ENCODE data around the gene WDR72. TPM values are rescaled to one million over a fixed set of nuclear protein-coding genes. Genes with fewer than 3 reads are reported as not detected.

WDR72 gene
- total RNA-seq, 2 donors from 2014 or later, result 0.08 to 0.42 TPM

DNA sequence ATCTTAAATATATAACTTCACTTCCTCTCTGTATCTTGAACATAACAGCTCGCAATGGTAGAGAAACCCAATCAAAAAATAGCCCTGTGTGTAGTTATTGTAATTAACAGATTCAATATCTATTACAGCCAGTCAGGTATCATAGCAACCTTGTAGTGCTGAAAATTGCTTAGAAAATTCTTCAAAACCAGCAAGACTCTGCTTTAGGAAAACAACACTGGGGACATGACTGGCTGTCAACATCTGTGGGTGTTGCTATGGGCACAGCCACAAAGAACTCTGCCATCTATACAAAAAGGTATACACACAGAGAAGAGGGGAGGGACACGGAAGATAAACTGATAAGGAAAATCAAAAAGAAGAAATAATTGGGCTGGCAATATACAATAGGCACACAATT, 101.2 kb downstream of the WDR72 start:
- intact Hi-C loops (cut with DNase I), result loop anchor here (5.0 to 10.0 kb wide), 2 partner anchors 63 to 876 kb away; no protein-coding TSS in a partner anchor
- H3K27ac ChIP-seq, result no peak overlapping the region
- H3K27me3 ChIP-seq, result no peaks in the 10 kb centered on the region
- no peak overlapping the region for H3K9ac ChIP-seq (ENCODE audit: low read depth in 2 of 2, low read length in 2 of 2)
- no peaks in the 10 kb centered on the region for H3K4me1 ChIP-seq
- no peak overlapping the region for H3K4me3 ChIP-seq
- TF ChIP-seq, protein P1, sequence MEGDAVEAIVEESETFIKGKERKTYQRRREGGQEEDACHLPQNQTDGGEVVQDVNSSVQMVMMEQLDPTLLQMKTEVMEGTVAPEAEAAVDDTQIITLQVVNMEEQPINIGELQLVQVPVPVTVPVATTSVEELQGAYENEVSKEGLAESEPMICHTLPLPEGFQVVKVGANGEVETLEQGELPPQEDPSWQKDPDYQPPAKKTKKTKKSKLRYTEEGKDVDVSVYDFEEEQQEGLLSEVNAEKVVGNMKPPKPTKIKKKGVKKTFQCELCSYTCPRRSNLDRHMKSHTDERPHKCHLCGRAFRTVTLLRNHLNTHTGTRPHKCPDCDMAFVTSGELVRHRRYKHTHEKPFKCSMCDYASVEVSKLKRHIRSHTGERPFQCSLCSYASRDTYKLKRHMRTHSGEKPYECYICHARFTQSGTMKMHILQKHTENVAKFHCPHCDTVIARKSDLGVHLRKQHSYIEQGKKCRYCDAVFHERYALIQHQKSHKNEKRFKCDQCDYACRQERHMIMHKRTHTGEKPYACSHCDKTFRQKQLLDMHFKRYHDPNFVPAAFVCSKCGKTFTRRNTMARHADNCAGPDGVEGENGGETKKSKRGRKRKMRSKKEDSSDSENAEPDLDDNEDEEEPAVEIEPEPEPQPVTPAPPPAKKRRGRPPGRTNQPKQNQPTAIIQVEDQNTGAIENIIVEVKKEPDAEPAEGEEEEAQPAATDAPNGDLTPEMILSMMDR (IDR thresholded peaks at IDR 0.05), result no peak
- no peak for DNase-seq
- H3K9me3 ChIP-seq, result no peaks in the 10 kb centered on the region
- H3K36me3 ChIP-seq, result no peaks in the 10 kb centered on the region

- intact Hi-C loops (cut with DNase I), result no loop called here
- TF ChIP-seq, protein P1 (IDR thresholded peaks at IDR 0.05), result no peak
- Histone ChIP-seq H3K4me1 (no peaks in the 10 kb centered on the region), H3K9me3 (no peaks in the 10 kb centered on the region), H3K36me3 (no peaks in the 10 kb centered on the region), H3K4me3 (no peak overlapping the region), H3K27ac (no peak overlapping the region), H3K9ac (ENCODE audit: low read depth in 2 of 2, low read length in 2 of 2) (no peak overlapping the region), H3K27me3 (no peaks in the 10 kb centered on the region)
- DNase-seq, result no peak
Observed at GRCh38 chr15:53648934-53649333, 110.5 kb downstream of the WDR72 start.

DNA sequence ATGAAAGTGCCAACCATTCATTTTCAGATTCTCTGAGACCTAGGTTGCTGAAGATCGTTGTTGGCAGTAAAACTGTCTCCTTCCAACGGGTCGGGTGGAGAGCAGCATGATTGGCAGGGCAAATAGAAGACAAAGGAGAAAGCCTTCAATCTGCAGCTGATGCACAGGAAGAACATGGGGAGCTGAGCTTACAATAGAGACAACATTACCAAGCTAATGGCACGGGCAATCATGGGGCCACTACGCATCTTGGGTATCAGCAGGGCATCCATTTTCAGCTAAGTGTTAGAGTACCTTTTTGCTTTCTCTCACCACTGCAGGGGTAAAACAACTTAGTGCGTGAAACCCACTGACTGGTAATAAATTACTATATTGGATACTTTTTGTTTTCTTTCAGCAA, 114.8 kb downstream of the WDR72 start:
- Histone ChIP-seq H3K27ac (no peak overlapping the region), H3K27me3 (no peaks in the 10 kb centered on the region), H3K9me3 (no peaks in the 10 kb centered on the region), H3K4me1 (no peaks in the 10 kb centered on the region), H3K4me3 (no peak overlapping the region), H3K9ac (ENCODE audit: low read depth in 2 of 2, low read length in 2 of 2) (no peak overlapping the region), H3K36me3 (no peaks in the 10 kb centered on the region)
- intact Hi-C loops (cut with DNase I), result no loop called here
- TF ChIP-seq, protein P1 (IDR thresholded peaks at IDR 0.05), result no peak
- no peak for DNase-seq

GRCh38 chr15:53634517-53635106, 124.9 kb downstream of the WDR72 start:
- no peaks in the 10 kb centered on the region for H3K27me3 ChIP-seq
- no peaks in the 10 kb centered on the region for H3K9me3 ChIP-seq
- no peaks in the 10 kb centered on the region for H3K36me3 ChIP-seq
- no peaks in the 10 kb centered on the region for H3K4me1 ChIP-seq
- intact Hi-C loops (cut with DNase I), result no loop called here
- no peak for DNase-seq
- no peak overlapping the region for H3K9ac ChIP-seq (ENCODE audit: low read depth in 2 of 2, low read length in 2 of 2)
- TF ChIP-seq, protein P1 (IDR thresholded peaks at IDR 0.05), result no peak
- H3K27ac ChIP-seq, result no peak overlapping the region
- H3K4me3 ChIP-seq, result no peak overlapping the region

- intact Hi-C loops (cut with DNase I), result no loop called here
- no peaks in the 10 kb centered on the region for H3K4me1 ChIP-seq
- H3K9ac ChIP-seq (ENCODE audit: low read depth in 2 of 2, low read length in 2 of 2), result no peak overlapping the region
- no peaks in the 10 kb centered on the region for H3K9me3 ChIP-seq
- no peaks in the 10 kb centered on the region for H3K36me3 ChIP-seq
- H3K27ac ChIP-seq, result no peak overlapping the region
- no peak overlapping the region for H3K4me3 ChIP-seq
- no peaks in the 10 kb centered on the region for H3K27me3 ChIP-seq
- TF ChIP-seq, protein P1 (IDR thresholded peaks at IDR 0.05), result no peak
- DNase-seq, result no peak
Observed at GRCh38 chr15:53627279-53627678, 132.2 kb downstream of the WDR72 start.
